ENCODE measurements around the gene FAM78B.

GRCh38 chr1:166184897-166185296, 18.1 kb upstream of the FAM78B start:
- TF ChIP-seq POLR2A (IDR thresholded peaks at IDR 0.05; ENCODE audit: low read length) (no peak), GATA1 (IDR thresholded peaks at IDR 0.05; ENCODE audit: low read depth, low read length) (no peak)
